ENCODE results near the gene TUBB1. TPM values are rescaled to one million over a fixed set of nuclear protein-coding genes. Genes with fewer than 3 reads are reported as not detected.

TUBB1 gene
- polyA plus RNA-seq, 1 donor = 0.68 TPM

DNA sequence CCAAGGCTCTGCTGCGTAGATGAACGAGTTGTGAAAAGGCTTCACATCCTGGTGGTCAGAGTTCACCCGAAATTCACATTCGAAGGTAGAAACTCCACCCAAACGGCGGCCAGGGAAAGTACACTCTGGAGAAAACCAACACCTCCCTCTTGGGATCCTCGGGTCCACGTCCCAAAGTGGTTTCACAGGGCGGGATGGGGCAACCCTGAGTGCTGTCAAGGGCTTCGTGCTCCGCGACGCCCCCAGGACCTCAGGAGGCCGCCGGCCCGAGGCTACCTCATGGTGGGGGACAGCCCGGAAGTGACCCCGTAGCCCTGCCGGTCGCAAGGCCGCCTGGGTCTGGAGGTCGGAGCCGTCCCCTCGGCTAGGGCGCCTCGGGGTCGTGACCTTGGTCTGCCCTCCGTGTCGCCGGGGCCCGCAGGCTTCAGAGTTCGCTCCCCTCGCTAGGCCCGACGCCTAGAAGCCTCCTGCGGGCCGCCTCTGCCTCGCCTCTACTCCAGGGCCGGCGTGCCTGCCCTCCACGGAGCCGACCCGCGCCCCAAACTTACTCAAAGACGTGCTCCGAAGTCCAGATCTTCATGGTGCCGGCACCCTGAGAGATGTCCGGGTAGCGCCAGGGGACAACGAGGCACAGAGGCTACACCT lies 23.0 kb downstream of the TUBB1 start, which contains the start of gene PRELID3B:
Gene PRELID3B, minus strand, starts transcription at position 636 of the 645 bp plus-strand sequence. Its CDS starts 56 bp downstream, at position 580.
- DNase-seq (ENCODE audit: low read depth) = no peak

DNA sequence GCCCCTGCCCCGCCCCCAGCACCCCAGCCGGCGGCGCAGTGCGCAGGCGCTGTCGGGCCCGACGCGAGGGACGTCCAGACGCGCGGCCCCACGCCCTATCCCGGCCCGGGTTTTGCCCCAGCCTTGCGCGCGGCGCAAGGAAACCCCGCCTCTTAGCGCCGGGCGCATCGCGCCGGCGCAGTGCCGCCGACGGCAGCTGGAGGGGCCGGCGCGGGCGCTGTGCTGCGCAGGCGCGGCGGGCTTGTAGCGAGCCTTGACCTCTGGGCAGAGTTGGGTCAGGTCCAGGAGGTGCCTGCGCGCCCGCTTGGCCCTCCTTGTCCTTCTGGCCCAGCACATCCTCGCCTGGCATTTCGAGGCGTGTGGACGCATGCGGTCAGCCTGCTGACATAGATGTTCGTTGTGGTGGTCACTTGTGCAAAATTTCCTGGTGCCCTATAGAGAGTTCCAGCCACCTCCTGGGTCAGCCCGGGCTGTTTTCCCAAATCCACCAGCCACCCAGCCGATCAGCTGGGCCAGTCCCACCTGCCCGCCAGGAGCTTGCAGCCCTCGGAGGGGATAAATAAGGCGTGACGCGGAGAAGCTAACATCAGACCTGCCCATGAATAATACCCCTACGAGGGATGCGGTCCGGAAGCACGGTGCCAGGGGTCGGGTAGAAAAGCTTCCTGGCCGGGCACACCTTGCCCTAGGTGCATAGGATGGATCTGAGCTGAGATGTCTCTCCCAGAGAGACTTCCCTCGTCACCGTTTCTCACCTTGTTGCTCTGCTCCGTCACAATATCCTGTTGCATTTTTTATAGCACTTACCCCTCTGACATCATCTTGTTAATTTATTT lies 23.8 kb downstream of the TUBB1 start:
- DNase-seq (ENCODE audit: low read depth) = peak; percentile 87

DNA sequence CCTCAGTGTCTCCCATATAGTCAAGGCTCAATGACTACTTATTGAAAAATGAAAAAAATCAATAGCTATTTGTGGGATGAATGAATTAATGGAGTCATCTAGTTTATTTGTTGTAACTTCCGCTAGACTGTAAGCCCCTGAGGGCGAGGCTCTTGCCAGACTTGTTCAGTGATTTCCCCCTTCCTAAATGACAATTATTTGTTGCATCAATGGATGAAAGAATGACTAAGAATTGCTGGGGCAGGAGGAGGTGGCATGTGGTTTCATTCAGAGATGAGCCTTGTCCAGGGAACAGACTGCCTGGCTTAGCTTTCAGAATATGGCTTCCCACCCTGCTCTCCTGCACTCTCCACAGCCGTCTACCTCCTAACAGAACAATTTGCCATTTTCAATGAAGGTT lies 24.5 kb downstream of the TUBB1 start:
- no peak for DNase-seq (ENCODE audit: low read depth)

DNA sequence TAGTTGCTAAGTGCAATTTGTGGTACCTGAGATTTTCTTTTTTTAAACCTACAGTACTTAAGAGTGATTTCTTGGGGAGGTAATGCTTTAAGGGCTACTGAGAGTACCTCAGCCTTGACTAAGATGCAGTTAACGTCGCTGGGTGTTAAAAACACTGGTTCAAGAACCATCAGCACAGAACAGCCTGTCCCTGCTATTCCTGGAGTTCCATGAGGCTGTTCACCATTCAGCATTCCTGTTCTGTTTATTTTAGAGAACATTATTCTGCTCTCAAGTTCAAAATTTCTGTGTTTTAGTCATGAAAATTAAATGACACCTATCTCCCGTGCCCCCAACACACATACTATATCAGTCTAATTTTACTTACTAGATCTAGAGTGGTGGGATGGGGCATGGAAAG lies 25.1 kb downstream of the TUBB1 start:
- no peak for DNase-seq (ENCODE audit: low read depth)

DNA sequence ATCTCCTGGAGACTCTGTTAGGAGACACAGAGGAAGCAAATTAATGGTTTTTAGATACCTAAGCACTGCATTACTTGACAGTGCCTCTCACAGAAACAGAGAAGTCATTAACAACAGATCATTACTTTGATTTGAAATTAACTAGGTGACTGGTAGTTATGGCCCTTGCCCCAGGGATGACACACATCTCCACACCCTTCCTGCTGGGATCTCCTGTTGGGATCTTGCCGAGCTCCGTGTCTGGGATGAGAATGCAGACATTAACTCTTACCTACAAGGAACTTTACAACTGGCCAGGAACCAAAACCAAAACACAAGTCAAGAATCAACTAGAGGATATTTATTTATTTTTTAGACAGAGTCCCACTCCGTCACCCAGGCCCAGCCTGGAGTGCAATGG lies 25.6 kb downstream of the TUBB1 start:
- DNase-seq (ENCODE audit: low read depth) = no peak

DNA sequence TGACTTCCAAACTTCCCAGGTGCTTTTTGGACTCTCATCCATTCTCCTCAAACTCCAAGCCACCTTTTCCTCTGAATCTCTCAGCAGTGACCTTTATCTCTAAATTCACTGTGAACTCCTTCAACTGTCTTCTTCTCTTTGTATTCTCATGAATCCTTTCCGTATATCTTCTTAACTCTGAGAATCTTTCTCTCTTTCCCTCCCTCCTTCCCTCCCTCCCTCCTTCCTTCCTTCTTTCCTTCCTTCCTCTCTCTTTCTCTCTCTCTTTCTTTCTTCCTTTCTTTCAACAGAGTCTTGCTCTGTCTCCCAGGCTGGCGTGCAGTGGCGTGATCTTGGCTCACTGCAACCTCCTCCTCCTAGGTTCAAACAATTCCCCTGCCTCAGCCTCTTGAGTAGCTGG lies 27.6 kb downstream of the TUBB1 start:
- DNase-seq (ENCODE audit: low read depth) = no peak

DNA sequence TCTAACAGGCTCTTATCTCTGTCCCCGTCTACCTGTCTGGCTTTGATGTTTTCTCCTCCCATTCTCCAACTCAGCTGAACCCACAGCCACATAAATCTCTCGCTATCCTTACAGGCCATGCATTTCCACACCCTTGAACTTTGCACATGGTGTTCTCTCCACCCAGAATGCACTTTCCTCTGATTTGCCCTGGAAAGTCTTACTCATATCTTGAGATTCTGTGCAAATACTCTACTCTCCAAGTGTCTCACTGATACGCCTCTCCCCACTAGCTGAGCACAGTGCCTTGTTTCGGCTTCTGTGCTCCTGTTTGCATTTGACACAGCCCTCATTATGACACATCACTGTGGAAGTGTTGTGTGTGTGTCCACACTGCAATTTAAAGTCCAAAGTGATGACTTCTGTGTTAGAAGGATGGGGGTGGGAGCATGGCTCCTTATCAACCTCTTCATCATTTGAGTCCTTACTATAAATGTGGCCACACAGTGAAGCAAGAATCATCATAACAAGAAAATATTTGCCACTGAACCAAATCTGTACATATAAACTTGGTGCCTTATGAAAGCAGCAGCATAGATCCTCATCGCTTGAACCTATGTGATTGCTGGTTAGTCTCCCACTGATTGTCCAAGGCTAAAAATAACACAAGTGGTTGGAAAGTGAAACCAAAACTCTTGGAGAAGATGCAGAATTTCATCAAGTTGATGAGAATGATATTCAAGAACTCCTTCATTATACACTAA lies 28.9 kb downstream of the TUBB1 start:
- no peak for DNase-seq (ENCODE audit: low read depth)

DNA sequence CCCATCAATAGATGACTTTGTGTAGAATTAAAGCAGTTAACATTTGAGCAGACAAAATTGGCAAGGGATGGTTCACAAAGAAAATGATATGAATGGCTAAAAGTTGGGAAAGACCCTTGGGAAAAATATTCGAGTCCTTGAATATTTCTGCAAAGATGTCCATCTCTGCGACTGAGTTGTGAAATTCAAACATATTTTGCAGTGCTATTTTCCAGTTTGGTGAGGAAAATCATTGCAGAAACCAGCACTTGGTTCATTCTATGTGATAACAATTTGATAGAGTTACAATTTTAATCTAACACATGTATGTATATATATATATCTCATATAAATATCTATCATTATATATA lies 29.4 kb downstream of the TUBB1 start:
- no peak for DNase-seq (ENCODE audit: low read depth)

DNA sequence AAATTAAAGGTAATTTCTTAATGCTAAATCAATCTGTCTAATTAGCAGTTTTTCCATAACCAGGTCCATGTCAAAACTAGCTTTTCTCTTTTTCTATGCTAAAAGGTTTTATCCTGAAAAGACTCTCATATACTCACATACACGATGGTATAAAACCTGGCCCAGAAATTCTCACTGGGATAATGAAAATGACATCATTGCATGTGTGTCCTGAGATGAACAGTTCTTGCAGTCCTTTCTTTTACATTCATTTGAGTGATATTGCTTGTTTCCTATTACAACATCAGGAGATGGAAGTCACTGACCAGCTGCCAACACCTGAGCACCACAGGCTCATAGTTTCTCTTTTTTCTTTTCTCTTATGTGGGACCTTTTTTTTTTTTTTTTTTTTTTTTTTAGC lies 31.2 kb downstream of the TUBB1 start:
- DNase-seq (ENCODE audit: low read depth) = no peak

DNA sequence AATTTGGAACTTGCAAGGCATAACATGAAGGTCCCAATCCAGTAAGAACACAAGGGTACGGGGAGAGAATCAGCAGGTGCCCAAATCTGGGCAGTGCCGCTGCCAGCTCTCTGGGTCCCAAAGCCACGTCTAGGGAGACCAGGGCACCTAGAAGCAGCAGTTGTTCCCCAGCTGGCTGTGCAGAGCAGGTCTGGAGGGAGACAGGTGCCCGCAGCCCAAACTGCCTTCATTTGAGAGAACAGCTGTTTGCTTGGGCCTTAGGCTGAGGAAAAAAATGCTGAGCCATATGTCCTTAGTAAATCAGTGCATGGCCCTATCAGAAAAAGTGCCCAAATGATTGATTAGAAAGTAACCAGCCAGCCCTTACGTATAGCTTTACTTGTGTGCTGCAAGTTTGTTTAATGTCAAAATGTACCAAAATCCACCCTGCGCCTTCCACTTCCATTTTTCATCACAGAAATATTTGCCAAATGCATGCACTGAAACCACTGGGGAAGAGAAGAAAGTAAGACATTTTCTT lies 32.5 kb downstream of the TUBB1 start:
- DNase-seq (ENCODE audit: low read depth) = no peak

DNA sequence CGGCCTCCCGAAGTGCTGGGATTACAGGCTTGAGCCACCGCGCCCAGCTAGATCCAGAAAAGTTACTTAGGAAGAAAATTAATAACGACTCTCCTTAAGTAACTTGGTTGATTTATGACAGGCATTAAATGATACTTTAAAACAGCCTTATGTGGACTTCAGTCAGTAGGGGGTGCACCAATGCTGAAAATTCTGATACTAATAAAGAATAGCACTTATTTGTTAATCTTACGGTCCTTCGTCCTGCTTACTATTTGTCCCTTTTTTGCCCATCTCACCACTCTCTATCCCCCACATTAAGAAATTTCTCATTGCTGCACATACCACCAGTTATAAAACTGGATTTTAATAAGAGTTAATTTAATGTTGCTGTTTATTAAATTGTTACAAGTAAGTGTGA lies 36.1 kb downstream of the TUBB1 start:
- DNase-seq (ENCODE audit: low read depth) = no peak

DNA sequence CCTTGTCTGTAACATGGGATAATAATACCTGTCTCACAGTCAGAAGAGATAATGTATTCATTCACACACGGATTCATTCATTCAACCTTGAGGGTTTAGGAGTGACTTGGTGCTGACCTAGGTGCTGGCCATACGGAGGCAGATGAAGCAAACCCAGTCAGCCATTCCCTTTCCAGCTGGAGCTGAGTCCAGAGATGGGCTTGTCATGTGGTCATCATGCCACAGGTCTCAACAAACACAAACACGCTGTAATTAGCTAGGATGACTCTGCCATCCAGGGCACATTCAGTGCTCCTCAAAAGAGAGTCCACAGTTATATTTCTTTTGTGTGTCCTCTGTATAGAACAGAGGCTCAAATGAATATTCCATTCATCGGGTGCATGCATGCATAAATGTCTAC lies 42.9 kb downstream of the TUBB1 start:
- no peak for DNase-seq (ENCODE audit: low read depth)

DNA sequence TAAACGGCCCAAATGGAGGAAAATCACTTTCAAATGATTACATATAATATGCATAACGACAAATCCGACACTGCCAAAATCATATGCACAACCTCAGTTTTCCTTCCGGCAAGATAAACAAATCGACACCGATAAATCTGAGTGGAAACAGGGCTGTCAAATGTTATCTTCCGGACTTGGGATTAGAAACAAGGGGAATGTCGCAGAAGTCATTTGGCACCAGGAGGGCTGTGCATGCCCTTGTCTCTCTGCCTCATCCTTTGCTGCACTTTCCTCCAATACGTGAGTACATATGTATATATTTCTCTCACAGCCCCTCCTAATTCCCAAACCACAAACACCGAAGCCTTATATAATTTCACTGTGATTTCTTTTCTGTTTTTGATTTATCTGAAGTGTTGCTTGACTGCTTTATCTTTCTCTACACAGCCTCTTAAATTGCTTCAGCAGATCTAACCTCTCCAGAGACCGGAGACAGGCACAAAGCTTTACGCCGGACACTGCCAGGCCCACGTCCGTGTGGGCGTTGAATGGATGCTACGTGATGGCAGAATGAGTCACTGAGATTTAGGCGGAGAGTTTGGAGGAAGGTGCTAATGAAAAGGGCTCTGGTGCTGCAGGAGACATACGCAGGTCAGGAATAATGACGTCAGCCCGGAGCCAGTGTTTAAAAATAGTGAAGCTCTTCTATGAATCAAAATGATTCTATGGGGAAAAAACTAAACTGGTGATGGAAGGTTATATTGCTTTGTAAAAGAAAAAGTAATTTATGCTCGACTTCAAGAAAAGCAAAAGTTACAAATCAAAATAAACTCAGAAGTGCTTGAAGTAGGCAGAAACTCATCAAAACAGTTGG lies 44.4 kb downstream of the TUBB1 start:
- no peak for DNase-seq (ENCODE audit: low read depth)

DNA sequence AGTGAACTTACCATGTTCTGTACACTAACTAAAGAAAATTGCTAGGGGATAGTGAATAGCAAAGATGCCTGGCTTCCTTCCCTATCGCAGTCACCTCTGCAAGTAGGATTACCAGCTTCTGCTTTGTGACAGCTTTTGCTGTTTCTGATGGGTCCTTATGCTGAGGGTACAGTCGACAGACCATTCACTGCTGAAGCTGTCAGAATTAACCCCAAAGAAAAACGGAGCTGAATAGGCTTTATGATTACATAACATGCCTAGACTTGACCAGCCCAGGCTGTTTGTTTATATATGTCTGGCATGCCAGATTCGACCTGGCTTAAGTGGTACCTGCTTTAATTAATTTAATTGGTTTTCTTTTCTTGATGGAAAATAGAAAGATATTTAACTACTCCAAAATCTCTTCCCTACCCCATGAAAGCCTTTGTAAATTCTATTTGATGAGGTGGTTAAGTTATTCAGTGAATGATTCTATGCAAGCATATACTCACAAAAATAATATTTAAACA lies 45.0 kb downstream of the TUBB1 start:
- DNase-seq (ENCODE audit: low read depth) = no peak

DNA sequence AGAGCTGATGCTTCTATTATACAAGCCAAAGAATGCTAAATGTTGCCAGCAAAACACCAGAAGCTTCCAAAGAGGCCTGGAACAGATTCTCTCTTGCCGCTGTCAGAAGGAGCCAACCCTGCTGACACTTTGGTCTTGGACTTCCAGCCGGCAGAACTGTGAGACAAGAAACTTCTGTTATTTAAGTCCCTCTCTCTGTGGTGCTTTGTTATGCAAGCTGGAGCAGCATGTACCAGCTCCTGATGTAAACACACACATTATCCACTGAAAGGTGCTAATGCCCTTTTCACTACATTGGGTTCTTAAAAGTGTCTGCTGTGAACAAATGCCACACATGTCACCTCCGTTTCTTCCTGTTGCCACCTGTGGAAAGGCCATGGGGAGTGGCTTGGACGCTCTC lies 49.3 kb downstream of the TUBB1 start:
- no peak for DNase-seq (ENCODE audit: low read depth)

DNA sequence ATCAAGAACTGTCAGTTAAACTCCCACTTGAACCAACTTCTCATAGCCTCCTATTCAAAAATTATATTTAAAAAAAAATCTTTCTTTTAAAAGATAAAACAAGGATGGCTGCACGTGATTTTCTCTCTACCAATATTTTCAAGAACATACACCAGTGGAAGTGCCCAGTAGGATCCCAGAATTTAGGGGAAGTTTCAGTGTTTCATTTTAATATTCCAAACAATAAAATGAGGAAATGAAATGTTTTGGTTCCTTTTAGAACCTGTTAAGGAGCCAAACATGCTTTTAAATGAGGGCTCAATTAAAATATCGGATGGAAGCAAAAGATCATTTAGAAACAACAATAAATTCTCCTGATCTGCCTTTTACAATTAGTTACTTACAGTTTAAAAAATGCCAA lies 49.8 kb downstream of the TUBB1 start:
- no peak for DNase-seq (ENCODE audit: low read depth)

DNA sequence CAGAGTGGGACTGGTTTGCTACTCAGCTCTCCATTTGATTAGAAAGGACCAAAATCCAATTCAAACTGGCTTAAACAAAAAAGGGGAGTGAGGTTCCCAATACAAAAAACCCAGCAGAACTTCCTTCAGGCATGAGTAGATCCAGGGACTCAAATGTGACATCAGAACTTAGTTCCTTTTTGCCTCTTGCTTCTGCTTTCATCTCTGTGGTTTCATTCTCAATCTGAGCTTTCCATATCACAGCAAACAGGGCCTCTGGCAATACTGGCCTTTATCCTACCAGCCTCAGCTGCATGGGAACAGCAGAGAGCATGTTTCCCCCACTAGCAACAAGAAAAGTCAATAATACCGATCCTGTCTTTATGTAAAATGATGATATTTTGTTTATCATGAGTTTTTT lies 52.0 kb downstream of the TUBB1 start:
- DNase-seq (ENCODE audit: low read depth) = no peak

DNA sequence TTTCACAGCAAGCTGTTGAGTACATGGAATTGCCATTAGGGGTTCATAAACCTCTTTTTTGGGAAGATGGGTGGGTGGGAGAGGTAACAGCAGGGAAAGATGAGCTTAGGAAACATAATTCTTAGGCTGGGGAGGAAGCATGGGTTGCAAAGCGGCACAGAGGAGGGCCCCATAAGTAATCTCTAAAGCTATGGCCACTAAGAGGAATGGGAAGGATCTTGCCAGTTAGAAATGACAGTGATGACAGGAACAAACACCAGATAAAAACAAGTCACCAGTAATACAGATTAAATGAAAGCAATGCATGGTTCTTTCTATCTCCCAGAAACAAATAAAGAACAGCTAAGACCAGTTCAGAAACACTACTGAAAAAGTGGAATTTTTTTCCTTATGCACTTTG lies 54.4 kb downstream of the TUBB1 start:
- DNase-seq (ENCODE audit: low read depth) = no peak

DNA sequence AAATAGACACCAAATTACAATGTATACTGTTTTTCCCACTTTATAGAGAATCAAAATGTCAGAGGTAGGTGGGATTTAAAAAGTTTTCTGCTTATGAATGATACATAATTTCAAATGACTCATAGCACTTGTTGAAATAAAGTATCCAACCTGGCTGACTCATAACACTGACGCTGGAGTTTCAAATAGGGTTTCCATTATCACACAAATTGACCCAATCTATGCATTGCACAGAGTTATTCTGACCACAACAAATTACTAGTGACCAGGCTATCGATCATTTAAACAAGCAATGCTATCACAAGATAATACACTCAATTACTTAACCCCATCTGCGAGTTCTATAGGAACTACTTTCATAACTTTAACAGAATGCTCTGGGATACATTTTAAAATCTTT lies 55.2 kb downstream of the TUBB1 start:
- DNase-seq (ENCODE audit: low read depth) = no peak

DNA sequence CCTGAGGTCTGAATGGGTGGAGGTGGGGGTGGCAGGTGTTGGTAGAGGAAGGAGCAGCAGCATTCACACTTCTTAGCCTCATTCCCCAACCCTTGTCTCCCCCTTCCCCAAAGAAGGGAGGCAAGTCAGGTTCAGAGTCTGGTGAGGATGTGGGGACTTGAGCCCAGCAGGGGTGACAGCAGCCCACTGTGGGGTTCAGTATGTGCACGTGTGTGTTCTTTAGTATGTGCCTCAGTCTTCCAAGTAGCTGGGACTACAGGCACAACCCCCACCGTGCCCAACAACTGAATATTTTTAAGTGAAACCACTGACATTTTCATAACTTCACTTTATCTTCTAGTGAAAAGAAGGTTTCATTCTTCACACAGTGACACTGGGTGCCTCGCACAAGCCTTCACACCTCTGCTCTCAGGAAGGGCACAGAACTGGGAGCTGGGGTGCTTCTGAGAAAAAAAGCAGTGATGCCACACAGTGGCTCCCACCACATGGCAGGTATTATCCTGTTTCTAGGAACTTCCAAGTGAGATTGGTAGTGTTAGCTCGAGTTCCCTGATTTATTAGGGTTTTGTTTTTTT lies 56.8 kb downstream of the TUBB1 start:
- no peak for DNase-seq (ENCODE audit: low read depth)

All from forelimb muscle (tissue), 1 donor.